HepG2 (cell line): ENCODE measurements around the gene TOR2A. TPM values are rescaled to one million over a fixed set of nuclear protein-coding genes. Genes with fewer than 3 reads are reported as not detected.

Experiments used
- GPN1 ChIP-seq: sonication (generic); formaldehyde crosslinking; IDR thresholded peaks from 2 replicates; pipeline ENCODE4 v1.5.1; 2020; ENCODE audit warnings: missing genetic modification reagents, borderline replicate concordance
- HHEX ChIP-seq: IDR thresholded peaks from 2 replicates; pipeline ENCODE4 v1.6.1; 2016; ENCODE audit warnings: control low read depth
- MAX ChIP-seq: IDR thresholded peaks from 2 replicates; pipeline ENCODE4 v1.6.1; 2012; ENCODE audit warnings: inconsistent platforms
- NCOA5 ChIP-seq: sonication (generic); formaldehyde crosslinking; IDR thresholded peaks from 2 replicates; pipeline ENCODE4 v1.4.0; 2020; ENCODE audit warnings: missing genetic modification reagents
- NFYC ChIP-seq: IDR thresholded peaks from 2 replicates; pipeline ENCODE4 v1.6.1; 2016; ENCODE audit warnings: missing genetic modification reagents, missing compliant biosample characterization
- SATB2 ChIP-seq: sonication (generic); formaldehyde crosslinking; IDR thresholded peaks from 2 replicates; pipeline ENCODE4 v1.5.0; 2020; ENCODE audit warnings: missing genetic modification reagents
- TRIM22 ChIP-seq: fragments of 450-650 bp; IDR thresholded peaks from 2 replicates; pipeline ENCODE4 v1.6.1; 2017
- ZBTB2 ChIP-seq: sonication (generic); formaldehyde crosslinking; IDR thresholded peaks from 2 replicates; pipeline ENCODE4 v1.8.0; 2022; ENCODE audit warnings: low read depth, missing genetic modification reagents
- ZNF30 ChIP-seq: sonication (generic); formaldehyde crosslinking; IDR thresholded peaks from 2 replicates; pipeline ENCODE4 v1.5.0; 2020; ENCODE audit warnings: mild to moderate bottlenecking, missing genetic modification reagents
- ZNF460 ChIP-seq: sonication (generic); formaldehyde crosslinking; IDR thresholded peaks from 2 replicates; pipeline ENCODE4 v1.5.1; 2020; ENCODE audit warnings: missing genetic modification reagents, mild to moderate bottlenecking, borderline replicate concordance
- ZNF513 ChIP-seq: sonication (generic); formaldehyde crosslinking; conservative IDR thresholded peaks from 2 replicates; pipeline ENCODE4 v1.5.0; 2020; ENCODE audit warnings: missing genetic modification reagents
- ZNF547 ChIP-seq: sonication (generic); formaldehyde crosslinking; IDR thresholded peaks from 2 replicates; pipeline ENCODE4 v1.5.1; 2020; ENCODE audit warnings: mild to moderate bottlenecking, missing genetic modification reagents
- ZNF737 ChIP-seq: sonication (generic); formaldehyde crosslinking; IDR thresholded peaks from 2 replicates; pipeline ENCODE4 v1.5.0; 2020; ENCODE audit warnings: missing genetic modification reagents, mild to moderate bottlenecking, borderline replicate concordance
- ZNF766 ChIP-seq: sonication (generic); formaldehyde crosslinking; IDR thresholded peaks from 2 replicates; pipeline ENCODE4 v1.5.0; 2020; ENCODE audit warnings: missing genetic modification reagents, borderline replicate concordance
- polyA plus RNA-seq, 8 experiments: library from polyadenylated mRNA; depleted of rRNA in 3 of 8; stranded (reverse) in 7 of 8; unstranded in 1 of 8; fragments of >200 nt; fragmentation: Illumina TruSeq in 4 of 8; extraction: Trizol in 4 of 8; gene quantifications; 2 replicates each; pipeline versions ENCODE4 v1.2.1 to v1.2.3, GENCODE V29; 2011 to 2016; ENCODE audit warnings: low read depth in 4 of 8, missing spikeins in 1 of 8, mixed read lengths in 1 of 8; ENCODE audit not compliant: insufficient read depth in 1 of 8
- total RNA-seq, 5 experiments: library from RNA; depleted of rRNA; stranded (reverse); fragments of >200 nt; fragmentation: Illumina TruSeq; extraction: Trizol; gene quantifications; 2 replicates each; pipeline ENCODE4 v1.2.3, GENCODE V29; 2016; ENCODE audit warnings: low read depth in 1 of 5
- TF ChIP-seq, protein P1 (sequence below): sonication (generic); formaldehyde crosslinking; IDR thresholded peaks from 2 replicates; pipeline ENCODE4 v1.4.0; 2020; ENCODE audit warnings: missing genetic modification reagents; ENCODE audit errors: not compliant biosample characterization
- TF ChIP-seq, protein P2 (sequence below): sonication (generic); formaldehyde crosslinking; IDR thresholded peaks from 2 replicates; pipeline ENCODE4 v1.5.0; 2020; ENCODE audit warnings: missing genetic modification reagents, mild to moderate bottlenecking, borderline replicate concordance
- TF ChIP-seq, protein P3 (sequence below): sonication (generic); formaldehyde crosslinking; IDR thresholded peaks from 2 replicates; pipeline ENCODE4 v1.4.0; 2020; ENCODE audit warnings: missing genetic modification reagents, borderline replicate concordance
- TF ChIP-seq, protein P4 (sequence below): sonication (generic); formaldehyde crosslinking; IDR thresholded peaks from 2 replicates; pipeline ENCODE4 v1.5.0; 2020; ENCODE audit warnings: missing genetic modification reagents

Gene TOR2A
- total and polyA plus RNA-seq, 2 of the 13 experiments (the other 11 are each of a cell fraction or from before 2014, with no cell fraction given): 3.5 to 7.2 TPM

DNA sequence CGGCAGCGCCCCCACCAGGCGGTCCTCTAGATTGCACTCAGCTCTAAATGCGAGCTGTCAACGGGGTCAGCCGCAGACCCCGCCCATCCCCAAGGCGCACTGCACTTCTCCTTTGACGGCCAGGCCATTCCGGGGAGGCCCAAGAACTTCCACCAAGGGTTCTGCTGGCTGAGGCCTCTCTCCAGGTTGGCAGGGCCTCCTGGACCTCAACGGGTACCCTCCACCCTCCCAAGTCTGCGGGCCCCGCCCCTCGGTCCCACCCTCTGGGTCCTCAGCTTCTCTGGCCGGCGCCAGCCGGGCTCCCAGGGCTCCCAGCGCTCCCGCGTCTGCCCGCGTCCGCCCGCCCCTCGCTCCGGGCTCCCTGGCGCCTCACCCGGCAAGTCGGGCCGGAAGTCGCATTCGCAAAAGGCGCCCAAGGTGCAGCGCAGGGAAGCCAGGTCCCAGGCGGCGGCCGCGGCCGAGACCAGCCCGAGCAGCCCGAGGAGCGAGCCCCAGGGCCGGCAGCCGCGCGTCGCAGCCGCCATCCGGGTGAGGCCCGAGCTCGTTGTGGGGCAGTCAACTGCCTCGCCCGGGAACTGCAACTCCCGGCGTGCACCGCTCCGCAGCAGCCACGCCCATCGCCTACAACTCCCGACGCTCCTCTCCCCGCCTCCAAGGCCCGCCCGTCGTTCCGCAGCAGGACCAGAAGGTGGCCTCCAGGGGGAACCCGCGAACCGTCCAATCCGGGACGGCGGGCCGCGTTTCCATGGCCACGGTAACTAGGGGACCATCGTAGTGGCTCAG, at the start of gene TOR2A (continued):
- no peak for TF ChIP-seq ZNF460 (CRISPR knock-in tag)
- TF ChIP-seq ZNF513 (CRISPR knock-in tag): 0 out of 2 replicates have a peak, but pooled peaks have one; percentile 20
- peak; percentile 74; the same call in 1 of the 2 replicates for TF ChIP-seq ZNF547 (CRISPR knock-in tag)
- peak; percentile 49; the same call in 1 of the 2 replicates for TF ChIP-seq MAX
- TF ChIP-seq, protein P1, sequence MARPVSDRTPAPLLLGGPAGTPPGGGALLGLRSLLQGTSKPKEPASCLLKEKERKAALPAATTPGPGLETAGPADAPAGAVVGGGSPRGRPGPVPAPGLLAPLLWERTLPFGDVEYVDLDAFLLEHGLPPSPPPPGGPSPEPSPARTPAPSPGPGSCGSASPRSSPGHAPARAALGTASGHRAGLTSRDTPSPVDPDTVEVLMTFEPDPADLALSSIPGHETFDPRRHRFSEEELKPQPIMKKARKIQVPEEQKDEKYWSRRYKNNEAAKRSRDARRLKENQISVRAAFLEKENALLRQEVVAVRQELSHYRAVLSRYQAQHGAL: no peak
- TF ChIP-seq, protein P2, sequence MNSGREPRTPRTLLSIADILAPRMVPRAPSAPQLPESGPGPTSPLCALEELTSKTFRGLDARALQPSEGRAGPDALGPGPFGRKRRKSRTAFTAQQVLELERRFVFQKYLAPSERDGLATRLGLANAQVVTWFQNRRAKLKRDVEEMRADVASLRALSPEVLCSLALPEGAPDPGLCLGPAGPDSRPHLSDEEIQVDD (CRISPR knock-in tag): 0 out of 2 replicates have a peak, but pooled peaks have one; percentile 26
- TF ChIP-seq GPN1 (CRISPR knock-in tag): no peak
- TF ChIP-seq ZNF737: no peak
- no peak for TF ChIP-seq HHEX (CRISPR knock-in tag)
- TF ChIP-seq TRIM22: no peak
- peak; percentile 67 for TF ChIP-seq NFYC (CRISPR knock-in tag)
- TF ChIP-seq ZNF30: no peak
- TF ChIP-seq, protein P3, sequence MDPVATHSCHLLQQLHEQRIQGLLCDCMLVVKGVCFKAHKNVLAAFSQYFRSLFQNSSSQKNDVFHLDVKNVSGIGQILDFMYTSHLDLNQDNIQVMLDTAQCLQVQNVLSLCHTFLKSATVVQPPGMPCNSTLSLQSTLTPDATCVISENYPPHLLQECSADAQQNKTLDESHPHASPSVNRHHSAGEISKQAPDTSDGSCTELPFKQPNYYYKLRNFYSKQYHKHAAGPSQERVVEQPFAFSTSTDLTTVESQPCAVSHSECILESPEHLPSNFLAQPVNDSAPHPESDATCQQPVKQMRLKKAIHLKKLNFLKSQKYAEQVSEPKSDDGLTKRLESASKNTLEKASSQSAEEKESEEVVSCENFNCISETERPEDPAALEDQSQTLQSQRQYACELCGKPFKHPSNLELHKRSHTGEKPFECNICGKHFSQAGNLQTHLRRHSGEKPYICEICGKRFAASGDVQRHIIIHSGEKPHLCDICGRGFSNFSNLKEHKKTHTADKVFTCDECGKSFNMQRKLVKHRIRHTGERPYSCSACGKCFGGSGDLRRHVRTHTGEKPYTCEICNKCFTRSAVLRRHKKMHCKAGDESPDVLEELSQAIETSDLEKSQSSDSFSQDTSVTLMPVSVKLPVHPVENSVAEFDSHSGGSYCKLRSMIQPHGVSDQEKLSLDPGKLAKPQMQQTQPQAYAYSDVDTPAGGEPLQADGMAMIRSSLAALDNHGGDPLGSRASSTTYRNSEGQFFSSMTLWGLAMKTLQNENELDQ (CRISPR knock-in tag): no peak
- no peak for TF ChIP-seq ZBTB2 (CRISPR knock-in tag)
- TF ChIP-seq, protein P4, sequence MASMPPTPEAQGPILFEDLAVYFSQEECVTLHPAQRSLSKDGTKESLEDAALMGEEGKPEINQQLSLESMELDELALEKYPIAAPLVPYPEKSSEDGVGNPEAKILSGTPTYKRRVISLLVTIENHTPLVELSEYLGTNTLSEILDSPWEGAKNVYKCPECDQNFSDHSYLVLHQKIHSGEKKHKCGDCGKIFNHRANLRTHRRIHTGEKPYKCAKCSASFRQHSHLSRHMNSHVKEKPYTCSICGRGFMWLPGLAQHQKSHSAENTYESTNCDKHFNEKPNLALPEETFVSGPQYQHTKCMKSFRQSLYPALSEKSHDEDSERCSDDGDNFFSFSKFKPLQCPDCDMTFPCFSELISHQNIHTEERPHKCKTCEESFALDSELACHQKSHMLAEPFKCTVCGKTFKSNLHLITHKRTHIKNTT (CRISPR knock-in tag): no peak
- no peak for TF ChIP-seq SATB2
- TF ChIP-seq ZNF766: peak; percentile 72; the same call in 1 of the 2 replicates
- TF ChIP-seq NCOA5 (CRISPR knock-in tag): no peak
